ENCODE results near the gene KRTAP5-9. TPM values are rescaled to one million over a fixed set of nuclear protein-coding genes. Genes with fewer than 3 reads are reported as not detected.
"Not testable (repeated sequence)": the region's sequence is repeated elsewhere in the genome, so short reads cannot be mapped to it uniquely, and the experiment has no call there.

The KRTAP5-9 gene
- total RNA-seq, 1 experiment from 2014 or later: not detected

DNA sequence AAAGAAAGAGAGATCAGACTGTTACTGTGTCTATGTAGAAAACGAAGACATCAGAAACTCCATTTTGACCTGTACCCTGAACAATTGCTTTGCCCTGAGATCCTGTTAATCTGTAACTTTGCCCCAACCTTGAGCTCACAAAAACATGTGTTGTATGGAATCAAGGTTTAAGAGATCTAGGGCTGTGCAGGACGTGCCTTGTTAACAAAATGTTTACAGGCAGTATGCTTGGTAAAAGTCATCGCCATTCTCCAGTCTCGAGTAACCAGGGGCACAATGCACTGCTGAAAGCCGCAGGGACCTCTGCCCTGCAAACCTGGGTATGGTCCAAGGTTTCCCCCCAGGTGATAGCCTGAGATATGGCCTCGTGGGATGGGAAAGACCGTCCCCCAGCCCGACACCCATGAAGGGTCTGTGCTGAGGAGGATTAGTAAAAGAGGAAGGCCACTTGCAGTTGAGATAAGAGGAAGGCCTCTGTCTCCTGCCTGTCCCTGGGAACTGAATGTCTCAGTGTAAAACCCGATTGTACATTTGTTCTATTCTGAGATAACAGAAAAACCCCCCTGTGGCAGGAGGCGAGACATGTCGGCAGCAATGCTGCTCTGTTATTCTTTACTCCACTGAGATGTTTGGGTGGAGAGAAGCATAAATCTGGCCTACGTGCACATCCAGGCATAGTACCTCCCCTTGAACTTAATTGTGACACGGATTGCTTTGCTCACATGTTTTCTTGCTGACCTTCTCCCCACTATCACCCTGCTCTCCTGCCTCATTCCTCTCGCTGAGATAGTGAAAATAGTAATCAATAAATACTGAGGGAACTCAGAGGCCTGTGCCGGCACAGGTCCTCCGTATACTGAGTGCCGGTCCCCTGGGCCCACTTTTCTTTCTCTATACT is 13.3 kb upstream of the KRTAP5-9 start:
- not testable (repeated sequence) for DNase-seq (ENCODE audit: low read depth)

DNA sequence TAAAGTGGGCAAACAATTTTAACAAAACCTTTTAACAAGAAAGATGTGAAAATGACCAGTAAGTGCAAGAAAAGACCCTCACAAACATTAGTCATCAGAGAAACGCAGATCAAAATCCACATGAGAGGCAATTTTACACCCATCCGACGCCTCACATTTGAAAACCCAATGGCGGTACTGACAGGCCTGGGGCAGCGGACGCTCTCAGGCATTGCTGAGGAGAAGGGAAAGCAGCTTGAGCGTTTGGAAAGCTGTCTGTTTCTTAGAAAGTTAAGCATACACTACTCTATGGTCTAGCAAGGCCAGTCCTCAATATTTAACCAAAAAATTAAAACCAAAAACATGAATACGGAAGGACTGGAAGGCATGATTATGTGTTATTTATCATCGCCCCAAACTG is 12.4 kb upstream of the KRTAP5-9 start:
- no peak for DNase-seq (ENCODE audit: low read depth)

DNA sequence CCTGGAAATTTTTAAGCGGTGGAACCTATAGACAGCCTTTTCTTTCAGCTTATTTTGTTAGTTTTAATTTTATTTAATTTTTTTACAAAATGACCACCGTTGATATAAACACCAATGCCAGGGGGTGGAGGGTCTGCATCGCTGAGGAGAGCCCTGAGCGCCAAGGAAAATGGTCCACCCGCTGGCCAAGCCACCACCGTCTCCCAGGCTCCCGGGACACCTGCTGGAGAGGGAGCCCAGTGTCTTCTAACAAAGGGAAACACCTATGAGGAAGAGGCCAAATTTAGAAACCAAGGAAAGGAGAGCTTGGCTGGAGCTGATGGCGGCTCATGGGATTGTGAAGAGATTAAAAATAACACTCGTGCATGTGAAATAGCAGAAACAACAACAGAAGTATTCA is 10.7 kb upstream of the KRTAP5-9 start:
- no peak for DNase-seq (ENCODE audit: low read depth)

- not testable (repeated sequence) for DNase-seq (ENCODE audit: low read depth)
These were observed 10.1 kb upstream of the KRTAP5-9 start, which contains the start of gene KRTAP5-8 for GRCh38 chr11:71537977-71538665. Gene KRTAP5-8 (plus strand): TSS chr11:71538025. CDS start chr11:71538056, 31 bp downstream.

- DNase-seq (ENCODE audit: low read depth): no peak
These were observed 9.6 kb upstream of the KRTAP5-9 start for GRCh38 chr11:71538666-71538990.

DNA sequence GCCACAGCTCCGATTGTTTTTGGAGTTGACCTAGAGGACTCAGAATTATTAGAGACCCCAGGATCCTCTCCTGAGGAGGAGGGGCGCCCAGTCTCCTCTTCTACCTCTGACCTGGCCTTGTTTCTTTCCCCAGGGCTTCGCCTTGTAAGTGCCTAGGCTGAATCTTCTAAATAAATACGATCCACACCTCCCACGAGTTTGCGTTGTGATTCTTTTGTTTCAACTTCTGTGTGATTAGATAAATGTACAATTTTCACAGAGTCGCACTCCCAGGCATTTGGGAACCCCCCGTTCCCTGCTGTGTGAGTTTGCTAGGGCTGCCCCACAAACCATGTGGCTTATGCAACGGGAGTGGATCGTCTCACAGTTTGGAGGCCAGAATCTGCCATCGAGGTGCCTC is 9.2 kb upstream of the KRTAP5-9 start:
- DNase-seq (ENCODE audit: low read depth): no peak

DNA sequence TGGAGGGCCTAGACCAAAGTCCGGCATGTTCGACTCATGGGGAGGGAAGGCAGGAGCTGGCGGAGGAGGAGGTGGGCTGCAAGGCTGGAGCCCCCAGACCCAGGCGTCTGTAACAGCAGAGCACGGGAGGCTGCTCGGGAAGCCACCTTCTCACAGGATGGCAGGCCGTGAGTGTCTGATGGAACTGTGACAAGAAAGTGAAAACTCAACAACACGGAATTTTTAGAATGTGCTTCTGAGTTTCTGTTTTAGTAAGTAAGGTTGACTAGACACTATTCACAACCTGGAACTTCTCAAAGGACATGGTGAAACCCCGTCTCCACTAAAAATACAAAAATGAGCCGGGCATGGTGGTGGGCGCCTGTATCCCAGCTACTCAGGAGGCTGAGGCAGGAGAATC is 8.2 kb upstream of the KRTAP5-9 start:
- not testable (repeated sequence) for DNase-seq (ENCODE audit: low read depth)

- DNase-seq (ENCODE audit: low read depth): not testable (repeated sequence)
These were observed 7.5 kb upstream of the KRTAP5-9 start for GRCh38 chr11:71540521-71541304.

- no peak for DNase-seq (ENCODE audit: low read depth)
These were observed 5.8 kb upstream of the KRTAP5-9 start for GRCh38 chr11:71542382-71542781.

DNA sequence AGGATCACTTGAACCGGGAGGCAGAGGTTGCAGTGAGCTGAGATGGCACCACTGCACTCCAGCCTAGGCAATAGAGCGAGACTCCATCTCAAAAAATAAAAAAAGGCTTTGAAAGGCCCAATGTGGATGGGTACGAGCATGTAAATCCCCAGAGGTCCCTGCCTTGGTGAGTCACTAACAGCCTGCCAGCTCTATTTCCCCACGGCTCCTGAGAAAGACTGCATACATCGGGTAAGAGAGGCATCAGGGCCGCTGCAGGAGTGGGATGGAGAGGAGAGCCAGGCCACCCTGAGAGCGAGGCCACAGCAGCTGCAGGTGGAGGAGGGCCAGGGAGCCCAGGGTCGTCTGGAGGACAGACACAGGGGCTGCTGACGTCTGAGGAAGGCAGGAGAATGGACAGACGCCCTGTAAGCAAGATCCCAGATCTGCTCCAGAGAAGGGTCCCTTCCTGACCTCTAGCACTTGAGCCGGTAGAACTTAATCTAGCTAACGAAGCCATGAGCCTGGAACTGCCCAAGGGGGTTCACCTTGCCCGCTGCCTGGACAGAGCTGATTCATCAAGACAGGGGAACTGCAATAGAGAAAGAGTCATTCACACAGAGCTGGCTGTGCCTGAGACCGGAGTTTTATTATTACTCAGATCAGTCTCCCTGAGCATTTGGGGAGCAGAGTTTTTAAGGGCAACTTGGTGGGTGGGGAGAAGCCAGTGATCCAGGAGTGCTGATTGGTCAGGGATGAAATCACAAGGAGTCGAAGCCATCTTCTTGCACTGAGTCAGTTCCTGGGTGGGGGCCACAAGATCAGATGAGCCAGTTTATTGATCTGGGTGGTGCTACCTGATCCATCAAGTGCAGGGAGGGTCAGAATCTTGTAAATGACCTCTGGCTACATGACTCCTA is 5.1 kb upstream of the KRTAP5-9 start:
- no peak for DNase-seq (ENCODE audit: low read depth)

GRCh38 chr11:71543866-71544265 is 4.4 kb upstream of the KRTAP5-9 start:
- DNase-seq (ENCODE audit: low read depth): no peak

- no peak for DNase-seq (ENCODE audit: low read depth)
These were observed 3.5 kb upstream of the KRTAP5-9 start for GRCh38 chr11:71544525-71545214.

GRCh38 chr11:71545405-71545966 is 2.7 kb upstream of the KRTAP5-9 start:
- no peak for DNase-seq (ENCODE audit: low read depth)

- DNase-seq (ENCODE audit: low read depth): no peak
These were observed 514 bp downstream of the KRTAP5-9 start for GRCh38 chr11:71548716-71549151.

DNA sequence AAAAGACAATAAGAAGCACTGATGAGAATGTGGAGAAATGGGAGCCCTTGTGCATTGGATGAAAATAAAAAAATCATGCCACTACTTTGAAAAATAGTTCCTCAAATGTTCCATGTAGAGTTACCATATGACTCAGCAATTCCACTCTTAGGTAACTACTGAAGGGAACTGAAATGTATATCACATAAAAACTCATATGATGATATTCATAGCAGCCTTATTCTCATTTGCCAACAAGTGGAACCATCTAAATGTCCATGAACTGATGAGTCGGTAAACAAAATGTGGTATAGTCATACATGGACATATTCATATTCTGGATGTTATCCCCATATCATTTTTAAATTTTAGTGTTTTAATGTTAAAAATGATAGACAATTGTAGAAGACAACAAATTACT is 3.5 kb downstream of the KRTAP5-9 start:
- no peak for DNase-seq (ENCODE audit: low read depth)

DNA sequence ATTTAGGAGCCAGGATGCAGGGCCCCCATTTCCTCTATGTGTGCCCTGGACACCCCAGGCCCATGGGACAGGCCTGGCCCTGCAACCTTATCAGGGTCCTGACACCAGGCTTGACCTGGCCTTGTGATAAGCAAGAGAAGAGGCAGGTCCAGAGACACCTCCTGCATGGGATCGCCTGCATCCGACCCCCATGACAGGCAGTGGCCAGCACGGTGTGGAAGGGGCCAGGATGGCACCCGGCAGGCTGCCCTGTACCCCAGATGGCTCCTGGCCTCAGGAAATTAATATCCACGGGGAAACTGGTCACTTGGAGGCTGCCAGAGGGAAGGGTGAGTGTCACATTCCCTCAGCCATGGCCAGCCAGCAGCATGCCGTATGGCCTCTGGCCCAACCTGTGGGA is 6.8 kb downstream of the KRTAP5-9 start:
- no peak for DNase-seq (ENCODE audit: low read depth)

DNA sequence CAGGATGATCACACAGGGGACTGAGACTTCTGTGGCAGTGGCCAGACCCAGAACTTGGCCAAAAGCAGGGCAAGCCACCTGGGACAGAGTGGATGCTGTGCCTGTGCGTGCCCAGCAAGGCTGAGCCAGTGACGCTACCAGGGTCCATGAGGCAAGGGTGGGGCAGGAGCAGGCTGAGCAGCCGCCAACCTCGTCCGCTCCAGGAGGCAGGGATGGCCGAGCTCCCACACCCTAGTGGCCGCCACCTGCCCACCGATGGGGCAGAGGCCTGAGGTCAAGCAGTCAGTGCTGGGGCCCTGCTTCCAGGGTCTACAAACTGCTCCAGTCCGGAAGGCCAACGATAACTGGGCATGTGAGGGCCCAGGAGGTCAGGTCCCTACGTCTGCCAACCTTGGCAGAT is 7.3 kb downstream of the KRTAP5-9 start:
- DNase-seq (ENCODE audit: low read depth): no peak

- no peak for DNase-seq (ENCODE audit: low read depth)
These were observed 7.8 kb downstream of the KRTAP5-9 start for GRCh38 chr11:71556018-71556417.

- no peak for DNase-seq (ENCODE audit: low read depth)
These were observed 9.0 kb downstream of the KRTAP5-9 start for GRCh38 chr11:71557257-71557656.

- no peak for DNase-seq (ENCODE audit: low read depth)
These were observed 10.8 kb downstream of the KRTAP5-9 start for GRCh38 chr11:71558996-71559395.
